Posterior vena cava (tissue), 2 donors: ENCODE measurements around the gene JADE2. TPM values are rescaled to one million over a fixed set of nuclear protein-coding genes. Genes with fewer than 3 reads are reported as not detected.

Source experiments
- total RNA-seq, 2 donors: library from RNA; stranded (reverse); fragmentation: NEBNext Ultra II Directional; extraction: Animal tissue kit (Norgen Biotek cat#: 25700); gene quantifications; one replicate each; pipeline ENCODE4 v1.2.1, GENCODE V29; 2021
- donor health status: DM: yes; HTN: yes; CAD: no.
- donor health status: DM: yes; HTN: yes; CAD: no.

The JADE2 gene
- total RNA-seq, 2 donors from 2014 or later: 38.4 to 41.1 TPM

Other genes starting within 250 kb of the JADE2 start
- 1 to 10 TPM; 4.3 to 5.1 TPM for gene CDKL3, start 158.5 kb upstream of the JADE2 start, total RNA-seq
- gene UBE2B, start 154.1 kb upstream of the JADE2 start, total RNA-seq: 10 to 100 TPM; 78.7 to 93.5 TPM
- 10 to 100 TPM; 18.8 to 19.4 TPM for gene CDKN2AIPNL, start 113.8 kb upstream of the JADE2 start, total RNA-seq
- gene SAR1B, start 107.2 kb downstream of the JADE2 start, total RNA-seq: 10 to 100 TPM; 64.6 to 70.1 TPM
- gene SEC24A, start 123.1 kb downstream of the JADE2 start, total RNA-seq: 10 to 100 TPM; 22.2 to 27.4 TPM
- gene CAMLG, start 212.9 kb downstream of the JADE2 start, total RNA-seq: 10 to 100 TPM; 26.5 to 31.6 TPM
- 10 to 100 TPM; 38.7 to 38.9 TPM for gene DDX46, start 233.1 kb downstream of the JADE2 start, total RNA-seq